ENCODE data around the gene USP54. TPM values are rescaled to one million over a fixed set of nuclear protein-coding genes. Genes with fewer than 3 reads are reported as not detected.

Gene USP54
- total RNA-seq, 1 experiment from 2014 or later: 37.9 TPM

GRCh38 chr10:73460897-73461296, 130.2 kb downstream of the USP54 start:
- Mint-ChIP-seq H3K36me3 (ENCODE audit: insufficient read depth in 1 of 3, low read depth in 3 of 3) (peaks cover 0 to 27% (median 3%) of the 10 kb centered on the region in 3 experiments; a peak in 3 of 7 replicates), H3K4me1 (peaks cover 3 to 6% of the 10 kb centered on the region in 2 experiments; a peak in 3 of 4 replicates), H3K4me3 (no peak overlapping the region), H3K27me3 (ENCODE audit: low read depth) (no peaks in the 10 kb centered on the region), H3K9me3 (no peaks in the 10 kb centered on the region), H3K27ac (no peak overlapping the region; a peak in 1 of 7 replicates)
- Histone ChIP-seq H4K5ac (ENCODE audit: insufficient read length, low read depth, low read length) (no peak overlapping the region), H2AK5ac (ENCODE audit: insufficient read length, low read length) (no peak overlapping the region), H3K9ac (ENCODE audit: extremely low read depth, insufficient read length, low read length) (no peak overlapping the region), H2AFZ (ENCODE audit: low read length) (no peak overlapping the region), H3K9me3 (ENCODE audit: control insufficient read depth, low read depth, low read length) (no peaks in the 10 kb centered on the region), H3K27ac (ENCODE audit: insufficient read length, low read depth, low read length) (no peak overlapping the region), H2BK20ac (ENCODE audit: low read depth, low read length, poor library complexity, severe bottlenecking) (no peak overlapping the region), H3K14ac (ENCODE audit: insufficient read depth, low read length) (no peak overlapping the region), H3K4me1 (ENCODE audit: insufficient read depth, low read length) (no peaks in the 10 kb centered on the region), H3K79me1 (ENCODE audit: insufficient read depth, low read depth, low read length, poor library complexity, severe bottlenecking) (no peaks in the 10 kb centered on the region), H3K23me2 (ENCODE audit: insufficient read length, low read depth, low read length, poor library complexity, severe bottlenecking) (no peaks in the 10 kb centered on the region), H3K56ac (ENCODE audit: insufficient read length, low read depth, low read length) (no peak overlapping the region), H2BK120ac (ENCODE audit: low read depth, low read length, poor library complexity, severe bottlenecking) (no peak overlapping the region), H3K4ac (ENCODE audit: low read depth, low read length) (no peak overlapping the region), H3K79me2 (ENCODE audit: insufficient read depth, low read length) (no peaks in the 10 kb centered on the region), H3K4me2 (ENCODE audit: insufficient read depth, insufficient read length, low read length) (no peak overlapping the region), H3K23ac (ENCODE audit: insufficient read length, low read depth, low read length) (no peak overlapping the region), H4K91ac (ENCODE audit: insufficient read length, low read depth, low read length) (no peak overlapping the region), H2BK5ac (ENCODE audit: insufficient read length, low read length) (no peak overlapping the region), H2BK12ac (ENCODE audit: insufficient read length, low read depth, low read length) (no peak overlapping the region), H4K20me1 (ENCODE audit: control insufficient read depth, insufficient read depth, insufficient read length) (no peaks in the 10 kb centered on the region), H4K8ac (replicated peaks; ENCODE audit: insufficient read length, low read depth, low read length) (no peak overlapping the region), H3K18ac (ENCODE audit: insufficient read length, low read depth, low read length) (no peak overlapping the region), H3T11ph (ENCODE audit: low read length) (no peak overlapping the region), H2BK15ac (ENCODE audit: low read depth, low read length) (no peak overlapping the region), H3K27me3 (ENCODE audit: insufficient read depth, low read length) (no peaks in the 10 kb centered on the region)
- no peak for TF ChIP-seq CTCF (conservative IDR thresholded peaks at IDR 0.05)
- no CpG with 5 or more reads among the region's 4 CpGs for WGBS (ENCODE audit: extremely low coverage, insufficient read length, low lambda C conversion rate)
- no peak for DNase-seq

Data from H9 (cell line).